Anterior cingulate cortex (tissue), 58 donors: Measurements from ENCODE around the gene ZNRF4.

Experiments
- DNase-seq, 58 donors: peaks; one replicate each; lab custom pipeline; 2025; lab: John Stamatoyannopoulos, UW

ZNRF4 gene

DNA sequence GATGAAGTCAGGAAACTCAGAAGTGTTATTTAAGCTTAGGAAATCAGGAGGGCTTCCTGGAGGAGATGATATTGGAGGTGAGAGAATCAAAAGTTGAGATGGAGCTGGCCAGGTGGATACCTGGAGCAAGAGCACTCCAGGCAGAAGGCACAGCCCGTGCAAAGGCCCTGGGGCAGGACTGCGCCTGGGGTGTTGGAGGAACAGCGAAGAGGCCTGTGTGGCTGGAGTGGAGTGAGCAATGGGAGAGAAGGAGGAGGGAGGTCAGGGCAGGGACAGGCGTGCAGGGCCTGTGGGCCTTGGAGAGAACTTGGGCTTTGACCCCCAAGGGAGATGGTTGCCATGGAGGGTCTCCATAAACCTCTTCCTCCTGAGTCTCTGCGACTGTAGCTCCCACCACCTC is 42.1 kb downstream of the ZNRF4 start:
- no peak for DNase-seq

DNA sequence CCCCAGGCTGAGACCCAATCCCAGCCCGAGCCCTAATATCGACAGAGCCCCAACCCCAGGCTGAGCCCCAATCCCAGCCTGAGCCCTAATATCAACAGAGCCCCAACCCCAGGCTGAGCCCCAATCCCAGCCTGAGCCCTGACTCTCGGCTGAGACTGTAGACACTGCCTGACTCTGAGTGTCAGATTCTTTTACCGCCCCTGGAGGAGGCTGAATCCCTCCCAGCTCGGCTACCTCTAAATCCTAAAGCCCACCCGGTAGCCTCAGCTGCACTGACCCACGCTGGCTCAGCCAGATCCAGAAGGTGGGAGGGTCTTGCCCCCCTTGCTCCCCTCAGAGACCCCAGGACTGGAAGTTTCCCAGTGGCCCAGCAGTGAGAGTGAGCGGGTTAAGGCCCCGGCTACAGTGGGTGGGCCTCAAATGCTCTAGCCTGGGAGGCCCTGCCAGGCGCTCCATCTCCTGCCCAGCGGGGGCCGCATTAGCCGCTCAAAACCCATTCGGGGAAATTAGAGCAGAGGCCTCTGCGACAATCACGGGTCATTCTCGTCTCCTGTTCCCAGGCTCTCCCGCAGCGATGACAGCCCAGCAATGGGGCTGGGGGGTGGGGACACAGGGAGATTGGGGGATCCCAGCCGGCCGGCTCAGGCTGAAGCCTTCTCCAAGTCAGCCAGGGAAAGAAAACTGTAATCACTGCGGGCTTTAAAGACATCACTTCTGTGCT is 43.8 kb downstream of the ZNRF4 start:
- DNase-seq = peak in 52 of 58 donors; percentile 7 to 89 (median 58)

DNA sequence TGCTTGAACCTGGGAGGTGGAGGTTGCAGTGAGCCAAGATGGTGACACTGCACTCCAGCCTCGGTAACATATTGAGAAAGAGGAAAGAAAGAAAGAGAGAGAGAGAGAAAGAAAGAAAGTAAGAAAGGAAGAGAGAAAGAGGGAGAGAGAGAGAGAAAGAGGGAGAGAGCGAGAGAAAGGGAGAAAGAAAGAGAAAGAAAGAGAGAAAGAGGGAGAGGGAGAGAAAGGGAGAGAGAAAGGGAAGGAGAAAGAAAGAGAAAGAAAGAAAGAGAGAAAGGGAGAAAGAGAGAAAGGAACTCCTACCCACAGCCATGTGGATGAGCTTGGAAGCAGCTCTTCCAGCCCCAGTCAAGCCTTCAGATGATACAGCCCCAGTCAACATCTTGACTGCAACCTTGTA is 46.7 kb downstream of the ZNRF4 start:
- no peak for DNase-seq

DNA sequence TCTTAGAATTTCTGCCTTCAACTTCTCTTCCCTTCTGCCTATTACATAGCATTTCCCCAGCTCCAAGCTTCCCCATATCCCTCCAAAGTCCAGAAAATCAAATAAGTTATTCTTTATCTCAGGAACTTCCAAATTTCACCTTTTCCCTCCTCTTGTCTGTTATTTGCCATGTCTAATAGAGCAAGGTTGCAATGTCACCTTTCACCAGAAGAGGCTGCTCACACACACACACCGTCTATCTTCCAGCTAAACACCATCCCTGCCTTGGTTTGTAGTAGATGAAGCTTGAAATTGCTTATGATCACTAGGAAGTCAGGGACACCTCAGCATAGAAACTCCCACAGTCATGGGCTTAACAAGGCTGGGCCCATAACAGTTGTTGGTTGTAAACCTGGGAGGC is 48.4 kb downstream of the ZNRF4 start:
- no peak for DNase-seq

DNA sequence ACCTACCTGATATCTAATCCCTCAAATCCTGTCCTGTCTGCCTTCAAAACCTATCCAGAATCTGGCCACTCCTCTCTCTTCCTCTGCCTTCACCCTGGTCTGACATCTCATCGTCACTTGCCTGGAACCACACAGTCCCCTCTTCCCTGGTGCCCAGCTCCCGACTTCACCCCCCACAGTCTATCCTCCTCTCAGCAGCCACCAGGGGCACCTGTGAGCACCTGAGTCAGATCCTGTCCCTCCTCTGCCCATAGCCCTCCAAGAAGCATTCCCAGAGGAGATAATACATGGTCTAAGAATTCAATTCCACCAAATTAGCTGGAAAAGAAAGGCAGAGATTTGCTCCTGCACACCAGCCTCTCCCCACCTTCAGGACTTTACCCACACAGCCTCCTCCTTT is 48.9 kb downstream of the ZNRF4 start:
- DNase-seq = no peak
